K562 (cell line): ENCODE results near the gene FNBP1. TPM values are rescaled to one million over a fixed set of nuclear protein-coding genes. Genes with fewer than 3 reads are reported as not detected.

Source experiments
- ASH1L ChIP-seq: fragments of 450-650 bp; IDR thresholded peaks from 2 replicates; pipeline ENCODE4 v1.6.1; 2018; ENCODE audit warnings: borderline replicate concordance, mild to moderate bottlenecking, low read depth; ENCODE audit not compliant: partially characterized antibody
- CEBPG ChIP-seq, 3 experiments: fragments of 200-800 bp in 1 of 3; sonication (Bioruptor generic) in 1 of 3; sonication (generic) in 1 of 3; formaldehyde crosslinking in 1 of 3; IDR thresholded peaks in 2 of 3; conservative IDR thresholded peaks in 1 of 3; 2 replicates each; pipeline versions ENCODE4 v1.6.1 to v1.8.0; 2016 to 2022; ENCODE audit warnings: missing compliant biosample characterization in 2 of 3, missing genetic modification characterization in 2 of 3, mild to moderate bottlenecking in 1 of 3, missing genetic modification reagents in 1 of 3
- CSDE1 ChIP-seq, 2 experiments: fragments of 450-650 bp; IDR thresholded peaks; 2 replicates each; pipeline ENCODE4 v1.6.1; 2016; ENCODE audit warnings: mild to moderate bottlenecking in 1 of 2
- ETV1 ChIP-seq: fragments of 450-650 bp; conservative IDR thresholded peaks from 2 replicates; pipeline ENCODE4 v1.6.1; 2016; ENCODE audit warnings: missing genetic modification characterization, control low read depth, low read depth, missing compliant biosample characterization
- ETV6 ChIP-seq, 3 experiments: fragments of 150-350 bp in 1 of 3; sonication (generic) in 1 of 3; formaldehyde crosslinking in 1 of 3; IDR thresholded peaks; 2 replicates each; pipeline versions ENCODE4 v1.6.1 to v1.8.0; 2014 to 2022; ENCODE audit warnings: borderline replicate concordance in 2 of 3, low read depth in 2 of 3, antibody characterized with exemption in 1 of 3, low read length in 1 of 3, mild to moderate bottlenecking in 1 of 3, missing genetic modification reagents in 1 of 3
- KDM5B ChIP-seq: fragments of 200-600 bp; sonication (generic); IDR thresholded peaks from 2 replicates; pipeline ENCODE4 v1.6.1; 2012; ENCODE audit warnings: low read depth, mild to moderate bottlenecking, moderate library complexity, low read length, control low read depth, inconsistent platforms; ENCODE audit not compliant: insufficient replicate concordance
- LARP7 ChIP-seq: fragments of 450-650 bp; IDR thresholded peaks from 2 replicates; pipeline ENCODE4 v1.6.1; 2016
- PHB2 ChIP-seq: fragments of 450-650 bp; IDR thresholded peaks from 2 replicates; pipeline ENCODE4 v1.6.1; 2017; ENCODE audit warnings: low read depth
- RAD21 ChIP-seq, 2 experiments: fragments of 250-450 bp in 1 of 2; fragments of 450-650 bp in 1 of 2; sonication (Bioruptor Pico) in 1 of 2; formaldehyde crosslinking in 1 of 2; IDR thresholded peaks in 1 of 2; conservative IDR thresholded peaks in 1 of 2; 2 replicates each; pipeline versions ENCODE4 v1.4.0 to v1.8.0; 2020 to 2022; ENCODE audit warnings: mild to moderate bottlenecking in 2 of 2, moderate library complexity in 1 of 2
- SRSF3 ChIP-seq: fragments of 200-400 bp; formaldehyde crosslinking; IDR thresholded peaks from 2 replicates; pipeline ENCODE4 v1.6.1; 2016; ENCODE audit warnings: mild to moderate bottlenecking, low read length, moderate library complexity; ENCODE audit not compliant: insufficient read depth
- TBL1XR1 ChIP-seq, 2 experiments: IDR thresholded peaks; 2 replicates each; pipeline ENCODE4 v1.6.1; 2012; ENCODE audit warnings: improper control_type of control experiment in 2 of 2, low read length in 2 of 2, mild to moderate bottlenecking in 1 of 2
- TEAD2 ChIP-seq: fragments of 450-650 bp; IDR thresholded peaks from 2 replicates; pipeline ENCODE4 v1.6.1; 2016; ENCODE audit warnings: missing genetic modification characterization, control low read depth, missing compliant biosample characterization
- ZSCAN32 ChIP-seq: fragments of 450-650 bp; formaldehyde crosslinking; IDR thresholded peaks from 2 replicates; pipeline ENCODE4 v1.4.0; 2020; ENCODE audit warnings: mild to moderate bottlenecking, moderate library complexity
- polyA plus RNA-seq, 8 experiments: library from polyadenylated mRNA; depleted of rRNA in 4 of 8; stranded (reverse) in 5 of 8; unstranded in 3 of 8; fragments of >200 nt; fragmentation: Nextera tagmentation in 2 of 8; fragmentation: Illumina TruSeq in 1 of 8; extraction: Ambion mirVana in 2 of 8; extraction: Trizol in 1 of 8; gene quantifications; 2 replicates each; pipeline versions ENCODE4 v1.2.1 to v1.2.3, GENCODE V29; 2011 to 2014; ENCODE audit warnings: inconsistent platforms in 1 of 8, missing spikeins in 1 of 8
- total RNA-seq, 7 experiments: library from RNA; depleted of rRNA in 6 of 7; stranded (reverse); fragments of >200 nt in 6 of 7; fragmentation: Illumina TruSeq in 2 of 7; extraction: Trizol in 2 of 7; gene quantifications; 2 replicates each; pipeline versions ENCODE4 v1.2.1 to v1.2.3, GENCODE V29; 2011 to 2021; ENCODE audit warnings: low replicate concordance in 1 of 7
- TF ChIP-seq, protein P1 (sequence below): fragments of 150-350 bp; conservative IDR thresholded peaks from 2 replicates; pipeline ENCODE4 v1.6.1; 2014; ENCODE audit warnings: low read length
- TF ChIP-seq, protein P2 (sequence below): IDR thresholded peaks from 2 replicates; pipeline ENCODE4 v1.6.1; 2016; ENCODE audit warnings: missing genetic modification characterization, missing compliant biosample characterization
- TF ChIP-seq, protein P3 (sequence below): fragments of 200-800 bp; sonication (Bioruptor generic); IDR thresholded peaks from 2 replicates; pipeline ENCODE4 v1.6.1; 2017; ENCODE audit warnings: missing genetic modification characterization, missing compliant biosample characterization
- TF ChIP-seq, protein P4 (sequence below): fragments of 450-650 bp; IDR thresholded peaks from 2 replicates; pipeline ENCODE4 v1.6.1; 2017; ENCODE audit warnings: mild to moderate bottlenecking, moderate library complexity
- TF ChIP-seq, protein P5 (sequence below): fragments of 250-450 bp; sonication (Bioruptor Pico); IDR thresholded peaks from 2 replicates; pipeline ENCODE4 v1.8.0; 2022; ENCODE audit warnings: moderate library complexity, mild to moderate bottlenecking, inconsistent platforms

FNBP1 gene
- total and polyA plus RNA-seq, 9 of the 15 experiments (the other 6 are each of a cell fraction or from before 2014, with no cell fraction given) = 1.8 to 14.9 (median 7.6) TPM

DNA sequence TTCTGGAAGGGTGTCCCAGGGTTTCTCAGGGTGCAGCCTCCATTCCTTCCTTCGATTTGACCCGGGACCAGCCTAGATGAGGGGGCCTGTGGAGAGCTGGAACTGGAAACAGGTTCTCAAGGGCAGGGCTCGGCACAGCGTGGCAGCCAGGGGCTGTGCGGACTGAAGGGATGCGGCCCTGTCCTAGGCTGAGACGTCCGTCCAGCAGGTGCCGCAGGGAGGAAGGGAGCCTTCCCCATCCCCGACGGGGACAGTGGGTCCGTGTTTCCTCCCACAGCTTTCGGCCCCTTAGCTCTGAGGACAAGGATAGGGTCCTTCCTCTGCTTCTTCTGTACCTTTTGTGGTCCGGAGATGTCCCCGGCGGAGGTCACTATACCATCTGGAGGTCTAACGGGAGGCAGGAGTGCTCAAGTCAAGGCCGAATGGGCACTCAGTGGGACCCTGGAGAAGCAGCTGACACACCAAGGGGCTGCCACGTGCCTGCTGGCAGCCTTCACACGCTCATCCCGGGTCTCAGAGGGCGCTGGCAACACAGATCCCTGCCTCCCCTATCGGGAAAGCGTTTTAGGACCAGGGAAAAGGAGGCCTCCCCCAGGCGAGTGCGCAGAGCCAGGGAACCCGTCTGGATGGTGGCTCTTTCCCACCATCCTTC lies 157.8 kb downstream of the FNBP1 start (continued):
- TF ChIP-seq, protein P1, sequence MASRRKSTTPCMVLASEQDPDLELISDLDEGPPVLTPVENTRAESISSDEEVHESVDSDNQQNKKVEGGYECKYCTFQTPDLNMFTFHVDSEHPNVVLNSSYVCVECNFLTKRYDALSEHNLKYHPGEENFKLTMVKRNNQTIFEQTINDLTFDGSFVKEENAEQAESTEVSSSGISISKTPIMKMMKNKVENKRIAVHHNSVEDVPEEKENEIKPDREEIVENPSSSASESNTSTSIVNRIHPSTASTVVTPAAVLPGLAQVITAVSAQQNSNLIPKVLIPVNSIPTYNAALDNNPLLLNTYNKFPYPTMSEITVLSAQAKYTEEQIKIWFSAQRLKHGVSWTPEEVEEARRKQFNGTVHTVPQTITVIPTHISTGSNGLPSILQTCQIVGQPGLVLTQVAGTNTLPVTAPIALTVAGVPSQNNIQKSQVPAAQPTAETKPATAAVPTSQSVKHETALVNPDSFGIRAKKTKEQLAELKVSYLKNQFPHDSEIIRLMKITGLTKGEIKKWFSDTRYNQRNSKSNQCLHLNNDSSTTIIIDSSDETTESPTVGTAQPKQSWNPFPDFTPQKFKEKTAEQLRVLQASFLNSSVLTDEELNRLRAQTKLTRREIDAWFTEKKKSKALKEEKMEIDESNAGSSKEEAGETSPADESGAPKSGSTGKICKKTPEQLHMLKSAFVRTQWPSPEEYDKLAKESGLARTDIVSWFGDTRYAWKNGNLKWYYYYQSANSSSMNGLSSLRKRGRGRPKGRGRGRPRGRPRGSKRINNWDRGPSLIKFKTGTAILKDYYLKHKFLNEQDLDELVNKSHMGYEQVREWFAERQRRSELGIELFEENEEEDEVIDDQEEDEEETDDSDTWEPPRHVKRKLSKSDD = peak; percentile 41; the same call in 1 of the 2 replicates
- TF ChIP-seq RAD21 (CRISPR knock-in tag; conservative IDR thresholded peaks at IDR 0.05 in 1 of 2, IDR thresholded peaks at IDR 0.05 in 1 of 2) = peak; percentile 45 to 68
- no peak for TF ChIP-seq CEBPG (CRISPR knock-in tag; IDR thresholded peaks at IDR 0.05)
- no peak for TF ChIP-seq CEBPG (tag; conservative IDR thresholded peaks at IDR 0.05 in 1 of 2, IDR thresholded peaks at IDR 0.05 in 1 of 2)
- TF ChIP-seq, protein P2, sequence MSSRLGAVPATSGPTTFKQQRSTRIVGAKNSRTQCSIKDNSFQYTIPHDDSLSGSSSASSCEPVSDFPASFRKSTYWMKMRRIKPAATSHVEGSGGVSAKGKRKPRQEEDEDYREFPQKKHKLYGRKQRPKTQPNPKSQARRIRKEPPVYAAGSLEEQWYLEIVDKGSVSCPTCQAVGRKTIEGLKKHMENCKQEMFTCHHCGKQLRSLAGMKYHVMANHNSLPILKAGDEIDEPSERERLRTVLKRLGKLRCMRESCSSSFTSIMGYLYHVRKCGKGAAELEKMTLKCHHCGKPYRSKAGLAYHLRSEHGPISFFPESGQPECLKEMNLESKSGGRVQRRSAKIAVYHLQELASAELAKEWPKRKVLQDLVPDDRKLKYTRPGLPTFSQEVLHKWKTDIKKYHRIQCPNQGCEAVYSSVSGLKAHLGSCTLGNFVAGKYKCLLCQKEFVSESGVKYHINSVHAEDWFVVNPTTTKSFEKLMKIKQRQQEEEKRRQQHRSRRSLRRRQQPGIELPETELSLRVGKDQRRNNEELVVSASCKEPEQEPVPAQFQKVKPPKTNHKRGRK (tag) = no peak
- TF ChIP-seq SRSF3 = no peak; the same call in 1 of the 2 replicates
- TF ChIP-seq, protein P3, sequence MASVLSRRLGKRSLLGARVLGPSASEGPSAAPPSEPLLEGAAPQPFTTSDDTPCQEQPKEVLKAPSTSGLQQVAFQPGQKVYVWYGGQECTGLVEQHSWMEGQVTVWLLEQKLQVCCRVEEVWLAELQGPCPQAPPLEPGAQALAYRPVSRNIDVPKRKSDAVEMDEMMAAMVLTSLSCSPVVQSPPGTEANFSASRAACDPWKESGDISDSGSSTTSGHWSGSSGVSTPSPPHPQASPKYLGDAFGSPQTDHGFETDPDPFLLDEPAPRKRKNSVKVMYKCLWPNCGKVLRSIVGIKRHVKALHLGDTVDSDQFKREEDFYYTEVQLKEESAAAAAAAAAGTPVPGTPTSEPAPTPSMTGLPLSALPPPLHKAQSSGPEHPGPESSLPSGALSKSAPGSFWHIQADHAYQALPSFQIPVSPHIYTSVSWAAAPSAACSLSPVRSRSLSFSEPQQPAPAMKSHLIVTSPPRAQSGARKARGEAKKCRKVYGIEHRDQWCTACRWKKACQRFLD (CRISPR knock-in tag) = no peak
- TF ChIP-seq TBL1XR1 (IDR thresholded peaks at IDR 0.05; ENCODE audit: low read length in 2 of 2) = peak in 1 of 2 experiments; percentile 41; a peak in 1 of 4 replicates
- TF ChIP-seq LARP7 = no peak
- TF ChIP-seq ZSCAN32 (CRISPR knock-in tag) = no peak
- TF ChIP-seq, protein P4, sequence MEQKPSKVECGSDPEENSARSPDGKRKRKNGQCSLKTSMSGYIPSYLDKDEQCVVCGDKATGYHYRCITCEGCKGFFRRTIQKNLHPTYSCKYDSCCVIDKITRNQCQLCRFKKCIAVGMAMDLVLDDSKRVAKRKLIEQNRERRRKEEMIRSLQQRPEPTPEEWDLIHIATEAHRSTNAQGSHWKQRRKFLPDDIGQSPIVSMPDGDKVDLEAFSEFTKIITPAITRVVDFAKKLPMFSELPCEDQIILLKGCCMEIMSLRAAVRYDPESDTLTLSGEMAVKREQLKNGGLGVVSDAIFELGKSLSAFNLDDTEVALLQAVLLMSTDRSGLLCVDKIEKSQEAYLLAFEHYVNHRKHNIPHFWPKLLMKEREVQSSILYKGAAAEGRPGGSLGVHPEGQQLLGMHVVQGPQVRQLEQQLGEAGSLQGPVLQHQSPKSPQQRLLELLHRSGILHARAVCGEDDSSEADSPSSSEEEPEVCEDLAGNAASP = no peak
- TF ChIP-seq, protein P5, sequence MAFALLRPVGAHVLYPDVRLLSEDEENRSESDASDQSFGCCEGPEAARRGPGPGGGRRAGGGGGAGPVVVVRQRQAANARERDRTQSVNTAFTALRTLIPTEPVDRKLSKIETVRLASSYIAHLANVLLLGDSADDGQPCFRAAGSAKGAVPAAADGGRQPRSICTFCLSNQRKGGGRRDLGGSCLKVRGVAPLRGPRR = no peak
- no peak for TF ChIP-seq CSDE1 (IDR thresholded peaks at IDR 0.05)
- TF ChIP-seq ETV6 (IDR thresholded peaks at IDR 0.05; ENCODE audit: borderline replicate concordance in 1 of 2, low read depth in 2 of 2, low read length in 1 of 2) = no peak
- TF ChIP-seq ETV6 (CRISPR knock-in tag; IDR thresholded peaks at IDR 0.05; ENCODE audit: borderline replicate concordance) = no peak
- no peak for TF ChIP-seq ASH1L
- TF ChIP-seq KDM5B = peak; percentile 41
- TF ChIP-seq ETV1 (tag) = peak; percentile 68
- no peak for TF ChIP-seq PHB2
- TF ChIP-seq TEAD2 = no peak
